ENCODE data around the gene APBB2. TPM values are rescaled to one million over a fixed set of nuclear protein-coding genes. Genes with fewer than 3 reads are reported as not detected.

The APBB2 gene
- 46.8 and 54.6 TPM in 2 replicates for total RNA-seq

GRCh38 chr4:41214136-41214824 is at the start of gene APBB2:
TSS of gene APBB2 (minus strand) at chr4:41214542. CDS start at chr4:41033254, 181,288 bp downstream.

GRCh38 chr4:41256740-41257256 is 42.5 kb upstream of the APBB2 start, which contains the start of gene UCHL1:
TSS of gene UCHL1 (plus strand) at chr4:41256928. CDS start at chr4:41256977, 49 bp downstream.

Other genes with a start within 250 kb of the APBB2 start
- gene UCHL1, start 42.4 kb upstream of the APBB2 start, total RNA-seq = 680 and 1,019 TPM in 2 replicates